NT2/D1 (cell line): ENCODE measurements around the gene MRPS6.

ENCODE experiments used
- SUZ12 ChIP-seq: IDR thresholded peaks from 2 replicates; pipeline ENCODE4 v1.6.1; 2011; ENCODE audit not compliant: insufficient read length, insufficient read depth; ENCODE audit errors: extremely low read depth
- YY1 ChIP-seq: IDR thresholded peaks from 2 replicates; pipeline ENCODE4 v1.6.1; 2011; ENCODE audit not compliant: insufficient read length, insufficient read depth

GRCh38 chr21:34158866-34159835, 85.8 kb downstream of the MRPS6 start:
- TF ChIP-seq SUZ12 (no peak), YY1 (no peak)
